ENCODE data around the gene OSTM1.

Gene OSTM1

DNA sequence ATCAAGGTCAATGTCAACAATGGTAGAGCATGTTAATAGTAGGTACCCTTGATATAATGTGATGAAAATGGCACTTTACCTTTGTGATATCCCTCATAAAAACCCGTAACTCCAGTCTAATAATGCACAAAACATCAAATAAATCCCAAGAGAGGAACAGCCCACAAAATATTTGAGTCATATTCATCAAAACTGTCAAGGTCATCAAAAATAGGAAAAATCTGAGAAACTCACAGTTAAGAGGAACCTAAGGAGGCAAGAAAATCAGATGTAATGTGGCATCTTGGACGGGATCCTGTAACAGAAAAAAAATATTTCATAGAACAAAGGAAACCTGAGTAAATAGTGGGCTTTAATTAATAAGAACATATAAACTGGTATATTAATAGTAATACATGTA, 25.5 kb upstream of the OSTM1 start:
- Histone ChIP-seq H3K27me3 (ENCODE audit: insufficient read depth, poor library complexity, severe bottlenecking) (no peaks in the 10 kb centered on the region), H3K4me3 (replicated peaks; ENCODE audit: insufficient read depth, low read length) (no peak overlapping the region), H3K27ac (replicated peaks) (no peak overlapping the region)
- TF ChIP-seq POLR2AphosphoS5 (IDR thresholded peaks at IDR 0.05; ENCODE audit: low read depth) (no peak), SPI1 (IDR thresholded peaks at IDR 0.05; ENCODE audit: borderline replicate concordance, low read depth) (no peak), GABPA (IDR thresholded peaks at IDR 0.05; ENCODE audit: low read depth) (no peak)
- TF ChIP-seq, protein P1, sequence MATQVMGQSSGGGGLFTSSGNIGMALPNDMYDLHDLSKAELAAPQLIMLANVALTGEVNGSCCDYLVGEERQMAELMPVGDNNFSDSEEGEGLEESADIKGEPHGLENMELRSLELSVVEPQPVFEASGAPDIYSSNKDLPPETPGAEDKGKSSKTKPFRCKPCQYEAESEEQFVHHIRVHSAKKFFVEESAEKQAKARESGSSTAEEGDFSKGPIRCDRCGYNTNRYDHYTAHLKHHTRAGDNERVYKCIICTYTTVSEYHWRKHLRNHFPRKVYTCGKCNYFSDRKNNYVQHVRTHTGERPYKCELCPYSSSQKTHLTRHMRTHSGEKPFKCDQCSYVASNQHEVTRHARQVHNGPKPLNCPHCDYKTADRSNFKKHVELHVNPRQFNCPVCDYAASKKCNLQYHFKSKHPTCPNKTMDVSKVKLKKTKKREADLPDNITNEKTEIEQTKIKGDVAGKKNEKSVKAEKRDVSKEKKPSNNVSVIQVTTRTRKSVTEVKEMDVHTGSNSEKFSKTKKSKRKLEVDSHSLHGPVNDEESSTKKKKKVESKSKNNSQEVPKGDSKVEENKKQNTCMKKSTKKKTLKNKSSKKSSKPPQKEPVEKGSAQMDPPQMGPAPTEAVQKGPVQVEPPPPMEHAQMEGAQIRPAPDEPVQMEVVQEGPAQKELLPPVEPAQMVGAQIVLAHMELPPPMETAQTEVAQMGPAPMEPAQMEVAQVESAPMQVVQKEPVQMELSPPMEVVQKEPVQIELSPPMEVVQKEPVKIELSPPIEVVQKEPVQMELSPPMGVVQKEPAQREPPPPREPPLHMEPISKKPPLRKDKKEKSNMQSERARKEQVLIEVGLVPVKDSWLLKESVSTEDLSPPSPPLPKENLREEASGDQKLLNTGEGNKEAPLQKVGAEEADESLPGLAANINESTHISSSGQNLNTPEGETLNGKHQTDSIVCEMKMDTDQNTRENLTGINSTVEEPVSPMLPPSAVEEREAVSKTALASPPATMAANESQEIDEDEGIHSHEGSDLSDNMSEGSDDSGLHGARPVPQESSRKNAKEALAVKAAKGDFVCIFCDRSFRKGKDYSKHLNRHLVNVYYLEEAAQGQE (IDR thresholded peaks at IDR 0.05; ENCODE audit: insufficient replicate concordance, low read depth): no peak
- TF ChIP-seq, protein P2, sequence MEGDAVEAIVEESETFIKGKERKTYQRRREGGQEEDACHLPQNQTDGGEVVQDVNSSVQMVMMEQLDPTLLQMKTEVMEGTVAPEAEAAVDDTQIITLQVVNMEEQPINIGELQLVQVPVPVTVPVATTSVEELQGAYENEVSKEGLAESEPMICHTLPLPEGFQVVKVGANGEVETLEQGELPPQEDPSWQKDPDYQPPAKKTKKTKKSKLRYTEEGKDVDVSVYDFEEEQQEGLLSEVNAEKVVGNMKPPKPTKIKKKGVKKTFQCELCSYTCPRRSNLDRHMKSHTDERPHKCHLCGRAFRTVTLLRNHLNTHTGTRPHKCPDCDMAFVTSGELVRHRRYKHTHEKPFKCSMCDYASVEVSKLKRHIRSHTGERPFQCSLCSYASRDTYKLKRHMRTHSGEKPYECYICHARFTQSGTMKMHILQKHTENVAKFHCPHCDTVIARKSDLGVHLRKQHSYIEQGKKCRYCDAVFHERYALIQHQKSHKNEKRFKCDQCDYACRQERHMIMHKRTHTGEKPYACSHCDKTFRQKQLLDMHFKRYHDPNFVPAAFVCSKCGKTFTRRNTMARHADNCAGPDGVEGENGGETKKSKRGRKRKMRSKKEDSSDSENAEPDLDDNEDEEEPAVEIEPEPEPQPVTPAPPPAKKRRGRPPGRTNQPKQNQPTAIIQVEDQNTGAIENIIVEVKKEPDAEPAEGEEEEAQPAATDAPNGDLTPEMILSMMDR (IDR thresholded peaks at IDR 0.05; ENCODE audit: insufficient read depth, low read length): no peak
- no peak for DNase-seq (ENCODE audit: low read depth in 1 of 2, low spot score in 1 of 2)

DNA sequence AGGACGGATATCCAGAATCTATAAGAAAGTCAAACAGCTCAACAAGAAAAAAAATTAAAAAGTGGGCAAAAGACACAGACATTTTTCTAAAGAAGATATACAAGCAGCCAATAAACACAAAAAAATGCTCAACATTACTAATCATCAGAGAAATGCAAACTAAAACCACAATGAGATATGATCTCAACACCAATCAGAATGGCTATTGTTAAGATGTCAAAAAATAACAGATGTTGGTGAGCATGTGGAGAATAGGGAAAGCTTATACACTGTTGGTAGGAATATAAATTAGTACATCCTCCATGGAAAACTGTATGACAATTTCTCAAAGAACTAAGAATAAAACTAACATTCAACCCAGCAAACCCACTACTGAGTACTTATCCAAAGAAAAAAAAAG, 23.3 kb upstream of the OSTM1 start:
- H3K27me3 ChIP-seq (ENCODE audit: insufficient read depth, poor library complexity, severe bottlenecking): no peaks in the 10 kb centered on the region

DNA sequence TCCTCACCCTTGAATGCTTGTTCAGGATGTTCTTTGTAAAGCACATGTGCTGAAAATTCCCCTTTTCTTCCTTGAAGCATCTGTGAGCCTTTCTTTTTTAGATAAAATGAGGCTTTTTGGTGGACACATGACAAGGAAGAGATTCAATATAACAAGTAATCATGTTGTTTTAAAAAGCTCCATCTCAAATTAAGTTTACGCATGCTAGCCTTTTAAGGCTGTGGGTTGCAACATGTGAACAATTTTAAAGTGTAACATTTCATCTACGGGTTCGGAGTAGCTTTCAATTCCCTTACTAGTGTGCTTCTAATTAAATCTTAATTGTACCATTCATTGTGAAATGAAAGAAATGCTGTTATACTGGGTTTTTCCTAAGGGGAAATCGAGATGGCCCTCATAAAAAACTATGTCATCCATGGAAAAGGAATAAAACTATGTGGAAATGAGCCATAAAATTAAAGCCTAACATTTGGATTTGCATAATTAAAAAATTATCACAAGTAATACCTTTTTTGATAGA, 19.3 kb upstream of the OSTM1 start:
- H3K27ac ChIP-seq (replicated peaks): no peak overlapping the region
- H3K4me3 ChIP-seq (replicated peaks; ENCODE audit: insufficient read depth, low read length): no peak overlapping the region
- TF ChIP-seq POLR2AphosphoS5 (IDR thresholded peaks at IDR 0.05; ENCODE audit: low read depth) (no peak), GABPA (IDR thresholded peaks at IDR 0.05; ENCODE audit: low read depth) (no peak), SPI1 (IDR thresholded peaks at IDR 0.05; ENCODE audit: borderline replicate concordance, low read depth) (no peak)
- TF ChIP-seq, protein P1 (IDR thresholded peaks at IDR 0.05; ENCODE audit: insufficient replicate concordance, low read depth): no peak
- TF ChIP-seq, protein P2 (IDR thresholded peaks at IDR 0.05; ENCODE audit: insufficient read depth, low read length): no peak
- H3K27me3 ChIP-seq (ENCODE audit: insufficient read depth, poor library complexity, severe bottlenecking): no peaks in the 10 kb centered on the region
- no peak for DNase-seq (ENCODE audit: low read depth in 1 of 2, low spot score in 1 of 2)

More for the DNA sequence above, 23.3 kb upstream of the OSTM1 start:
- no peak overlapping the region for H3K4me3 ChIP-seq (replicated peaks; ENCODE audit: insufficient read depth, low read length)
- DNase-seq (ENCODE audit: low read depth in 1 of 2, low spot score in 1 of 2): no peak
- TF ChIP-seq GABPA (IDR thresholded peaks at IDR 0.05; ENCODE audit: low read depth) (no peak), POLR2AphosphoS5 (IDR thresholded peaks at IDR 0.05; ENCODE audit: low read depth) (no peak), SPI1 (IDR thresholded peaks at IDR 0.05; ENCODE audit: borderline replicate concordance, low read depth) (no peak)
- TF ChIP-seq, protein P1 (IDR thresholded peaks at IDR 0.05; ENCODE audit: insufficient replicate concordance, low read depth): no peak
- TF ChIP-seq, protein P2 (IDR thresholded peaks at IDR 0.05; ENCODE audit: insufficient read depth, low read length): no peak
- H3K27ac ChIP-seq (replicated peaks): no peak overlapping the region
